ENCODE data around the gene FRMD1. TPM values are rescaled to one million over a fixed set of nuclear protein-coding genes. Genes with fewer than 3 reads are reported as not detected.

FRMD1 gene
- total RNA-seq, 2 experiments from 2014 or later: not detected

DNA sequence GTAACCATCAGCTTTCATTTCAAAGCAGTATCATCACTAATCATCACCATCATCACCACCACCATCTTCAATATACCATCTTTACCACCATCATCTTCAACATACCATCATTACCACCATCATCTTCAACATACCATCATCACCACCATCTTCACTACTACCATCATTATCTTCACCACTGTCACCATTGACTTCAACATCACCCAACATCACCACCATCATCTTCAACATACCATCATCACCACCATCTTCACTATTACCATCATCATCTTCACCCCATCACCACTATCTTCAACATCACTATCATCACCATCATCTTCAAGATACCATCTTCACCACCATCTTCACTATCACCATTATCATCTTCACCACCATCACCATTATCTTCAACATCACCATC lies 40.5 kb upstream of the FRMD1 start:
- no peak overlapping the region for H3K27ac Mint-ChIP-seq
- DNase-seq: no peak
- CTCF ChIA-PET: no interaction called here
- no peaks in the 10 kb centered on the region for H3K4me1 Mint-ChIP-seq
- no peak overlapping the region for H3K4me3 Mint-ChIP-seq
- H3K36me3 Mint-ChIP-seq (ENCODE audit: low read depth): no peaks in the 10 kb centered on the region
- POLR2A ChIA-PET: no interaction called here
- no peaks in the 10 kb centered on the region for H3K27me3 Mint-ChIP-seq
- H3K9me3 Mint-ChIP-seq: peaks cover 5% of the 10 kb centered on the region

GRCh38 chr6:168118935-168119334 lies 39.9 kb upstream of the FRMD1 start:
- no peak for DNase-seq
- no peak overlapping the region for H3K4me3 Mint-ChIP-seq
- peaks cover 5% of the 10 kb centered on the region for H3K9me3 Mint-ChIP-seq
- H3K27me3 Mint-ChIP-seq: no peaks in the 10 kb centered on the region
- no peaks in the 10 kb centered on the region for H3K4me1 Mint-ChIP-seq
- ChIA-PET CTCF (no interaction called here), POLR2A (no interaction called here)
- no peaks in the 10 kb centered on the region for H3K36me3 Mint-ChIP-seq (ENCODE audit: low read depth)
- no peak overlapping the region for H3K27ac Mint-ChIP-seq

DNA sequence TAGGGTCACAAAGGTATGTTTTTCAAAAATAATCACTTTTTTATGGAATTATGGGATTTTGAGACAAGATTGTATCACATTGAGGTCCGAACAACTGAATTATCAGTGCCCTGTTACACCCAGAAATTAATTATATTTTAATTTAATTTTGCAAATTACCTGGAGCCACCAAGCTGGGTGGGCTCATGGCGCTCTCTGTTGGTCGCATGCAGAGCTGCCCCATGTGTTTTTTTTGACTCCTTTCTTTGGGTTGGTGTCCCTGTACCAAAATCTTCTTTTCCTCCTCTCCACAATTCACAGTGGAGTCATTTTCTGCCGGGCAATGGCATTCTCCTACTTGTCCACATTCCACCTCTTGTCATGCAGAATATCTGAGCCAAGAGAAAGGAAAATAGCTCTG lies 38.9 kb upstream of the FRMD1 start:
- Mint-ChIP-seq H3K27me3 (no peaks in the 10 kb centered on the region), H3K27ac (no peak overlapping the region), H3K4me3 (no peak overlapping the region), H3K9me3 (peaks cover 4% of the 10 kb centered on the region), H3K36me3 (ENCODE audit: low read depth) (no peaks in the 10 kb centered on the region), H3K4me1 (no peaks in the 10 kb centered on the region)
- CTCF ChIA-PET: no interaction called here
- DNase-seq: no peak
- POLR2A ChIA-PET: no interaction called here

DNA sequence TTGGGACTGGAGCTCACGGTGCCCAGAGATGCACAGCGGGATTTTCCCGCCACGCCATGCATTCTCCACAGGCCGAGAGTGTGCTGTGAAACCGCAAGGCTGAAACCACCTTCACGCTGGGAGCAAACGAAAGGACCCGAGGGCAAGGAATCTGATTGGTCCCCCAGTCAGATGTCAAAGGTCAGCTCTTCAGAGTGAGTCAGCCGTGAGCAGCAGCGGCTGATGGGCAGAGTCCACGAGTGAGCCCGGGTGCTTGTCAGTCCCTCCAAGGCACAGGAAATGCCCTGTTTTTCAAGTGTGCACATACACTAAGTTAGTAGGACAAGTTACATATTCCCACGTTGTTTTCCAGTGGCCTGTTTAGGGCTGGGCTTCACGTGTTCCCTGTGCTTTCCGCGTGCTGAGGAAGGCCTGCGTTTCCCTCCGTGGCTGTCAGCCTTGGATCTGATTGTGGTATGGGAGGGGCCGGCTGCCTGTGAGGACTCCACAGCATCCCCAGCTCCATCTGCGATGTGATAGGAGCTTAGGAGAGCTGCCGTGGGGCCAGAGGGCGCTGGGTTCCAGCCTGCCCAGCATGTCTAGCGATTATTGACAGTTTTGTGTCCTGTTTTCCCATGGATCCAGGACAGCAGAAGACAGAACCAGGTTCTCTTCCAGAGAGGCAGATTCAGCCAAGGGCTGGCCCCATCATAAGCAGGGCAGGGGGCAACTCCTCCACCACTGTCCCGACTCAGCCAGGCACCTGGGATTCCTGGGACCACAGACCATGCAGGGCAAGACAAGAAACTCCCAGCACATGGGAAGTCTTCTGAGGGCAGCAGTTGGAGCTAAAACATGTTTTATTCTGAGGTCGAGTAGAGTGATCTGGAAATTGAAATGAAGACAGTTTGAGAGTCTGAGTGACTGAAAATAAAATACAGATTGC lies 38.2 kb upstream of the FRMD1 start:
- no peaks in the 10 kb centered on the region for H3K4me1 Mint-ChIP-seq
- ChIA-PET POLR2A (no interaction called here), CTCF (interaction anchor here (0.6 kb wide), 1 partner anchor 15 kb away, joined by 3 read pairs; no protein-coding TSS in a partner anchor)
- no peak for DNase-seq
- no peaks in the 10 kb centered on the region for H3K9me3 Mint-ChIP-seq
- no peak overlapping the region for H3K4me3 Mint-ChIP-seq
- H3K36me3 Mint-ChIP-seq (ENCODE audit: low read depth): no peaks in the 10 kb centered on the region
- H3K27me3 Mint-ChIP-seq: no peaks in the 10 kb centered on the region
- H3K27ac Mint-ChIP-seq: no peak overlapping the region

GRCh38 chr6:168116438-168116974 lies 37.5 kb upstream of the FRMD1 start:
- Mint-ChIP-seq H3K4me1 (no peaks in the 10 kb centered on the region), H3K9me3 (no peaks in the 10 kb centered on the region), H3K27ac (no peak overlapping the region), H3K4me3 (no peak overlapping the region), H3K27me3 (no peaks in the 10 kb centered on the region), H3K36me3 (ENCODE audit: low read depth) (no peaks in the 10 kb centered on the region)
- ChIA-PET CTCF (interaction anchor here (0.6 kb wide), 1 partner anchor 16 kb away, joined by 3 read pairs; no protein-coding TSS in a partner anchor), POLR2A (no interaction called here)
- no peak for DNase-seq

- Mint-ChIP-seq H3K27me3 (no peaks in the 10 kb centered on the region), H3K36me3 (ENCODE audit: low read depth) (no peaks in the 10 kb centered on the region), H3K4me3 (no peak overlapping the region), H3K9me3 (no peaks in the 10 kb centered on the region), H3K27ac (no peak overlapping the region), H3K4me1 (no peaks in the 10 kb centered on the region)
- CTCF ChIA-PET: no interaction called here
- no peak for DNase-seq
- POLR2A ChIA-PET: no interaction called here
These were observed 36.9 kb upstream of the FRMD1 start for GRCh38 chr6:168115748-168116437.

- Mint-ChIP-seq H3K4me1 (no peaks in the 10 kb centered on the region), H3K27me3 (no peaks in the 10 kb centered on the region), H3K27ac (no peak overlapping the region), H3K9me3 (no peaks in the 10 kb centered on the region), H3K36me3 (ENCODE audit: low read depth) (no peaks in the 10 kb centered on the region), H3K4me3 (no peak overlapping the region)
- DNase-seq: no peak
- ChIA-PET POLR2A (no interaction called here), CTCF (no interaction called here)
These were observed 34.2 kb upstream of the FRMD1 start for GRCh38 chr6:168113226-168113625.

DNA sequence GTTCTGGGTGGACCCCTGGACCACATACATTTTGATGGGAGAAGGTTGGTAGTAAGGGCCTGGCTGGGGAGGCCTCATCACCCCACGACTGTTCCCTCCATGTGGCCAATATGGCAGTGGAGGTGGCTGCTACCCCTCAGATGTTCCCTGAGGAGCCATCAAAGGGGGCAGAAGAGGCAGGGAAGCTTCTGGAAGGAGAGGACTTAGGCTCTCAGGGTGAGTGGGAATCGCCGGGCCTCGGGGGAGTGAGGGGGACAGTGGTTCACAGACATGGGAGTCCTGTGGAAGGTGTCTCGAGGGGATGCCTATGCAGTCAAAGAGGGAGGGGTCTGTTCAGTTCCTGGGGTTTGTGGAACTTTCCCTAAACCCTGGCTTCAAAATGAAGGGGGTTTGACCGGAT lies 32.9 kb upstream of the FRMD1 start:
- Mint-ChIP-seq H3K27me3 (no peaks in the 10 kb centered on the region), H3K9me3 (no peaks in the 10 kb centered on the region), H3K4me3 (no peak overlapping the region), H3K27ac (no peak overlapping the region), H3K4me1 (no peaks in the 10 kb centered on the region), H3K36me3 (ENCODE audit: low read depth) (no peaks in the 10 kb centered on the region)
- DNase-seq: no peak
- CTCF ChIA-PET: no interaction called here
- POLR2A ChIA-PET: no interaction called here

- H3K27ac Mint-ChIP-seq: no peak overlapping the region
- H3K4me1 Mint-ChIP-seq: no peaks in the 10 kb centered on the region
- no peaks in the 10 kb centered on the region for H3K9me3 Mint-ChIP-seq
- H3K36me3 Mint-ChIP-seq (ENCODE audit: low read depth): no peaks in the 10 kb centered on the region
- no peak for DNase-seq
- H3K27me3 Mint-ChIP-seq: peaks cover 2% of the 10 kb centered on the region
- POLR2A ChIA-PET: no interaction called here
- CTCF ChIA-PET: no interaction called here
- H3K4me3 Mint-ChIP-seq: no peak overlapping the region
These were observed 31.4 kb upstream of the FRMD1 start for GRCh38 chr6:168110437-168110836.

- DNase-seq: no peak
- Mint-ChIP-seq H3K27me3 (peaks cover 5% of the 10 kb centered on the region), H3K36me3 (ENCODE audit: low read depth) (no peaks in the 10 kb centered on the region), H3K9me3 (no peaks in the 10 kb centered on the region), H3K4me3 (no peak overlapping the region), H3K27ac (no peak overlapping the region), H3K4me1 (no peaks in the 10 kb centered on the region)
- CTCF ChIA-PET: no interaction called here
- POLR2A ChIA-PET: no interaction called here
These were observed 30.2 kb upstream of the FRMD1 start for GRCh38 chr6:168109171-168109570.

- no peaks in the 10 kb centered on the region for H3K4me1 Mint-ChIP-seq
- H3K4me3 Mint-ChIP-seq: no peak overlapping the region
- H3K9me3 Mint-ChIP-seq: no peaks in the 10 kb centered on the region
- ChIA-PET POLR2A (no interaction called here), CTCF (no interaction called here)
- no peak for DNase-seq
- peaks cover 19% of the 10 kb centered on the region for H3K27me3 Mint-ChIP-seq
- no peaks in the 10 kb centered on the region for H3K36me3 Mint-ChIP-seq (ENCODE audit: low read depth)
- H3K27ac Mint-ChIP-seq: no peak overlapping the region
These were observed 28.4 kb upstream of the FRMD1 start for GRCh38 chr6:168107191-168107983.

GRCh38 chr6:168106633-168107005 lies 27.6 kb upstream of the FRMD1 start:
- Mint-ChIP-seq H3K4me1 (no peaks in the 10 kb centered on the region), H3K27ac (no peak overlapping the region), H3K4me3 (no peak overlapping the region), H3K36me3 (ENCODE audit: low read depth) (no peaks in the 10 kb centered on the region), H3K27me3 (peaks cover 26% of the 10 kb centered on the region), H3K9me3 (no peaks in the 10 kb centered on the region)
- ChIA-PET CTCF (no interaction called here), POLR2A (no interaction called here)
- no peak for DNase-seq
